ENCODE results near the gene GCLM. TPM values are rescaled to one million over a fixed set of nuclear protein-coding genes. Genes with fewer than 3 reads are reported as not detected.

Gene GCLM
- total and polyA plus RNA-seq, 9 of the 15 experiments (the other 6 are each of a cell fraction or from before 2014, with no cell fraction given), result 9.3 to 71.6 (median 24.5) TPM

- TF ChIP-seq E2F5 (CRISPR knock-in tag; IDR thresholded peaks at IDR 0.05) (no peak), POLR3G (IDR thresholded peaks at IDR 0.05; ENCODE audit: extremely low read depth, insufficient read length, insufficient replicate concordance) (no peak)
These were observed 37.9 kb downstream of the GCLM start (continued) for GRCh38 chr1:93871366-93871765.

- no peak for ATAC-seq
- WGBS (ENCODE audit: insufficient coverage, low coverage, missing lambda C conversion rate), result 85% methylated on average over 5 of the region's 5 CpGs
- no peaks in the 10 kb centered on the region for H3K27me3 ChIP-seq (ENCODE audit: control insufficient read depth in 2 of 2, insufficient read depth in 2 of 2, low read length in 2 of 2)
- peaks cover 61% of the 10 kb centered on the region for H3K36me3 ChIP-seq (ENCODE audit: control insufficient read depth, insufficient read depth, low read length)
- in situ Hi-C loops (cut with MboI), result loop anchor here (25.0 kb wide), 1 partner anchor 1007 kb away; no protein-coding TSS in a partner anchor
- H4K20me1 ChIP-seq (replicated peaks; ENCODE audit: control insufficient read depth, insufficient read depth, low read length), result no peaks in the 10 kb centered on the region
- no peak overlapping the region for H3K4me2 ChIP-seq (ENCODE audit: insufficient read depth, low read length)
- ChIA-PET CTCF (ENCODE audit: low intra/inter-chr PET ratio) (interaction anchor here (1.3 kb wide), 1 partner anchor 26 kb away, joined by 3 read pairs; no protein-coding TSS in a partner anchor), POLR2A (interaction anchor here (1.1 kb wide), 1 partner anchor 9 kb away, joined by 4 read pairs; the partner anchor contains the start of gene DNTTIP2)
- no peak for DNase-seq (ENCODE audit: extremely low read depth in 1 of 4, low spot score in 3 of 4)
- H2AFZ ChIP-seq (ENCODE audit: low read depth, low read length), result no peak overlapping the region
- H3K27ac ChIP-seq (ENCODE audit: extremely low read depth, low read depth, low read length), result no peak overlapping the region
- intact Hi-C loops (cut with micrococcal nuclease), result no loop called here
- H3K9ac ChIP-seq (ENCODE audit: insufficient read depth in 1 of 2, low read depth in 2 of 2, low read length in 2 of 2), result no peak overlapping the region
- no TSS peak for BruUV-seq (replicated peaks)
- H3K9me3 ChIP-seq (replicated peaks; ENCODE audit: control insufficient read depth, insufficient read depth, low read depth, low read length), result no peaks in the 10 kb centered on the region
- H3K9me1 ChIP-seq (ENCODE audit: control insufficient read depth, insufficient read depth, low read length), result no peaks in the 10 kb centered on the region
- H3K4me3 ChIP-seq, result no peak overlapping the region
- no peak for FAIRE-seq
- peaks cover 9% of the 10 kb centered on the region for H3K79me2 ChIP-seq (ENCODE audit: control insufficient read depth, insufficient read depth, low read length)
- TF ChIP-seq TARDBP (IDR thresholded peaks at IDR 0.05) (no peak), TAF7 (tag; IDR thresholded peaks at IDR 0.05) (no peak), CEBPB (tag; IDR thresholded peaks at IDR 0.05) (peak; percentile 55)
- H3K4me1 ChIP-seq (replicated peaks in 1 of 2; ENCODE audit: control insufficient read depth in 2 of 2, insufficient read depth in 2 of 2, low read length in 2 of 2), result no peaks in the 10 kb centered on the region
These were observed 39.6 kb downstream of the GCLM start for GRCh38 chr1:93869653-93870052.

All from K562 (cell line).